HG03060 (cell line): ENCODE results near the gene CALCOCO1.

Source experiments
- ATAC-seq: cut with Tn5 transposase; IDR thresholded peaks from one replicate; pipeline ENCODE4 v1.9.1; 2021; ENCODE audit warnings: low read depth, moderate number of reproducible peaks; ENCODE audit not compliant: unreplicated experiment

The CALCOCO1 gene

GRCh38 chr12:53752621-53753020 is 25.4 kb upstream of the CALCOCO1 start:
- no peak for ATAC-seq

DNA sequence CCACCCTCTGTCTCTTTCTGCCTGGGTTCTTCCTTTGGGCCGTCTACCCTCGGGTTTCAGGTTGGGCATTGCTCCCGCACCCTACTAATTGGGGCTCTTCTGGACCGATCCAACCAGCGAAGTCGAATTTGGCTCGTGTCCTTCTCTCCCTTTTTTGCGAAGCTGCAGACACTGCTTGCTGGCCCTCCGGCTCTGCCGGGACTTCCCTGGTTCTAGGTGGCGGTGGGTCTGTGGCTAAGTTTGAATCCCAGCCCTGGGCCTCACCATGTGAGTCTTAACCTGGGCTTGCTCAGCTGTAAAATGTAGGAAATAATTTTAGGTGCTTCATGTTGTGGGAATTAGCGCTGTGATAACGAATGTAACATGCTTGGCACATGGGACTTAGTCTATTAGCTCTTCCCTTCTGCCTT is 24.9 kb upstream of the CALCOCO1 start:
- no peak for ATAC-seq

- no peak for ATAC-seq
These were observed 24.3 kb upstream of the CALCOCO1 start, which contains the start of gene CISTR for GRCh38 chr12:53751336-53752191. CISTR (minus strand) TSS chr12:53751979.

GRCh38 chr12:53750812-53751335 is 23.6 kb upstream of the CALCOCO1 start:
- ATAC-seq: no peak

DNA sequence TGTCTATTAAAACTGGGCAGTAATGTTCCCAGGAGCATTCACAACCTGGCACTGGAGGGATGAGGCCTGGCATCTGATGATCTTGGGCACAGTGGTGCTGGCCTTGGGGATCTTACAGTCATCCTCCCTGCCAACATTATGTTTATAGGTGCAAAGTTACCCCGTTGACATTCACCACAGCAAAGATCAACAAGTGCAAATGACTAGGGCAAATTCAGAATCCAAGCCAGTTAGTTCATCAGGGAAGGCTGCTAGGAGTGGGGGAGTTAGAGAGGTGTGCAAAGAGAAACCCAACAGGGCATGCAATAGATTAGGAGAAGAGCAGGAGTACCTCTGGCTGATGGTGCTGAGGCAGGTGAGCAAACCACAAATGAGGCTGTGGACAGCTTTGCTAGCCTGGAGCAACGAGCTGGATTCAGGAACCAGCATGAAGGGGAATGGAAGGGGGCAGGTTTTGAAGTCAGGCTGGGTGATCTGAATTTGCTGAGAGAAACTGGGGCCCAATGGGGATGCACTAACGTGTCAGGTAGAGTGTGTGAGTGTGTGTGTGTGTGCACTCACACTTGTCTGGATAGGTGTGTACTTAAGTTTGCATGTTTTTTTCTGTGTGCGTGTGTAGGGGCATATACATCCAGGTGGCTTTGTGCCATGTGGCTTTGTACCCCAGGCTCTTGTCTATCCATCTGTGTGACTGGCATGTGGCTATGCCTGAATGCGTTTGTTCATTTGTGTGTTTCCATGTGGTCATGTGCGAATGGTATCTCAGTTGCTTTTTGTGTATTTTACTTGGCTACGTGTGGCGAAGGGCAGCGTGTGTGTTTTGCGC is 22.9 kb upstream of the CALCOCO1 start:
- no peak for ATAC-seq

GRCh38 chr12:53748072-53748840 is 21.0 kb upstream of the CALCOCO1 start:
- ATAC-seq: no peak

DNA sequence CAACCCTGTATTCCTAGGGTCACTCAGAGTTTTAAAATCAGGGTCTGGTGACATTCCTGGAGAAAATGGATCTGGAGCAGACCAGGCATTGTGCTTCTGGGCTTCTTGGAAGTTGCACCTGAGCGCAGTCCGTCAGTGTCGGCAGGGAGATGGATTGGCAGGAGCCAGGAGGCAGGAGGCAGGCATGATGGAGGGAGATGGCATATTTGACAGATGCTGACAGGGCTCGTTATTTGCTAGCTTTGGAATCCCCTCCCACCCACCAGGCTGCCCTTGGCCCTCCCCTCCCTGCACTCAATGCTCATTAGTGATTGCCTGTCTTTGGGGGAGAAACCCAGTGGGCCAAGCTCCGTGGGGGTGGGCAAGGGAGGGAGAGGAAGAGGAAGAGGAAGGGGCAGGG is 19.8 kb upstream of the CALCOCO1 start:
- ATAC-seq: no peak

DNA sequence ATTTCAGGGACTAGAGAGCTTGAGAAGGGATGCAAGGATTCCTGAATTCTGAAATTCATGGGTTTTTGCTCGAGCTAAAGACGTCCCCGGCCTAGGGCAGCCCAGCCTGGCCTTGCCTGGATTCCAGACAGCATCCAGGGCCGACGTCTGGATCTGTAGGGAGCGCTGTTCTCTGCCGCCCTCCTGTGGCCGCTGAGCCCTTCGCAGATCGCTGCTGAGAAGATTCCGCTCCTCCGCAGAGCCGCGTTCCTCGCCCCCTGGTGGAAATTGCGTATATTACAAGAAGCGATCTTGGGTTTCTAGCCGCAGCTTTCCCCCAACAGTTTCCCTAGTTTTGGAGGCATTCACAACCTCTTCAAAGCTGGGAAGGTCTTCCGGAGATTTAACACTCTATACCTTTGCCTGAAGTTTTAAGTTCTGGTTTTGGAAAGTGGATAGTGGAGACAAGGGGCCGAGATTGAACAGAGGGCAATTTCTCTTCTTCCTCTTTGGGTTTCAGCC is 19.4 kb upstream of the CALCOCO1 start:
- ATAC-seq: no peak

GRCh38 chr12:53744751-53745150 is 17.5 kb upstream of the CALCOCO1 start:
- no peak for ATAC-seq

DNA sequence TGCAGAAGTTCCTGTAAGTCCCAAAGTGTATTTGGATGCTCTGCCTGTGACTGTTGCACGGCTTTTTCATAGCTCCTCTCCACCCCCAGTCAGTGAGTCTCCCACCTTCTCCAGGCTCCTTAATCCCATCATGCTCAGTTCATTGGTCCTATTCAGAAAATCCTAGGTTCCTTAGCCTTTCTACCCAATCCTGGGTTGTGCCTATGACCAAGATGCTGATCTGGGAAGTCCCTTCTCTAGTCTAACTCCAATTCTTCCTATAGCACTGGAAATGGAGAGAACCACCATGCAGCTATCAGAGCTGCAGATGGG is 16.8 kb upstream of the CALCOCO1 start:
- no peak for ATAC-seq

DNA sequence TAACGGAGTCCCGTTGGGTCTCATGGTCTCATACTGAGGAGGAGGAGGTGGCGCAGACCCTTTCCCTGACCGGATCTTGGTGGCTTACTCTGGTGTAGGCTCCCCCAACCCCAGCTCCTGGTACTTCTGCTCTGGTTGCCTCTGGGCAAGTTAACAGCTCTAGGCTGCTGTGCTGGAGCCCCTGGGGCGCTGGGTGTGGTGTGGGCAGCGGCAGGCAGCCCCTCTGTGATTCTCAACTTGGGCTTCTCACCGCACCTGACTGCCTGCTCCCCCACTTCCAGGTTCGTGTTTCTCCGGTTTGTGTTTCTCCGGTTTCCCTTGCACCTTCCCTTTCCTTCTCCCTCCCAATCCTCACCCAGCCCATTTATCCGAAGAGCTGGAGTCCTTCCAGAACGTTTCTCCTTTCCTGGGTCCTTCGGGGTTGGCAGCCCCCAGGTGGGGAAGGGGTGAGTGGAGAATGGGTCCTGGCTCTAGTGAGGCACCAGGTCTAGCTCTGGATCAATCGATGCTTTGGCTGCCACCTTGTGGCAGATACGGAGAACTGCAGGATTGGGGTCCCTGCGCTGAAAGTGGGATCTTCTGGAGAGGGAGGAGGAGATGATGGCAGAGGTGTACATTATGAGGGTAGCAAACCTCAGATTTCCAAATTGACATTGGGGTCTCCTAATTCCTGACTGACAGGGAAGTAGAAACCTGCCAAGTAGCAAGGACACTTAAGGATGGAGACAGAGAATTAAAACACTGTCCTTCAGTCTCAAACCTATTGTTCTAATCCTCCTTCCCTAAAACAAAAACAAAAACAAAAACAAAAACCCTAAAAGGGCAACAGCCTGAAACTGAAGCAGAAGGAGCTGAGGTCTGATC is 16.2 kb upstream of the CALCOCO1 start:
- no peak for ATAC-seq

DNA sequence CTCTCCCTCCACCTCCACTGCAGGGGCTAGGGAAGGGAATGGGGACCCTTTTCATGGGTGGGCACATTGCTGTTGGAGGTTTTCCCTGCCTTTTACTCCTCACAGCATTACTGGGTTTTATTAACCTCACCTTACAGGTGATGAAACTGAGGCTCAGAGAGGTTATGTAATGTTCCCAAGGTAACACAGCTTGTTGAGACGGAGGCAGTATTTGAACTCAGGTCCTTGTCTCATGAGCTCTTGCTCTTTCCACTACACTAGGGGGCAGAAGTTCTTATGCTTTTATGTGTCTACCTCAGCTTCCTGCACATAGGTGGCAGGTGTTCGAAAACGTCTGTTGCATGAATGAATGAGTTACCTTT is 12.9 kb upstream of the CALCOCO1 start:
- ATAC-seq: no peak

- no peak for ATAC-seq
These were observed 12.2 kb upstream of the CALCOCO1 start for GRCh38 chr12:53739214-53740129.

DNA sequence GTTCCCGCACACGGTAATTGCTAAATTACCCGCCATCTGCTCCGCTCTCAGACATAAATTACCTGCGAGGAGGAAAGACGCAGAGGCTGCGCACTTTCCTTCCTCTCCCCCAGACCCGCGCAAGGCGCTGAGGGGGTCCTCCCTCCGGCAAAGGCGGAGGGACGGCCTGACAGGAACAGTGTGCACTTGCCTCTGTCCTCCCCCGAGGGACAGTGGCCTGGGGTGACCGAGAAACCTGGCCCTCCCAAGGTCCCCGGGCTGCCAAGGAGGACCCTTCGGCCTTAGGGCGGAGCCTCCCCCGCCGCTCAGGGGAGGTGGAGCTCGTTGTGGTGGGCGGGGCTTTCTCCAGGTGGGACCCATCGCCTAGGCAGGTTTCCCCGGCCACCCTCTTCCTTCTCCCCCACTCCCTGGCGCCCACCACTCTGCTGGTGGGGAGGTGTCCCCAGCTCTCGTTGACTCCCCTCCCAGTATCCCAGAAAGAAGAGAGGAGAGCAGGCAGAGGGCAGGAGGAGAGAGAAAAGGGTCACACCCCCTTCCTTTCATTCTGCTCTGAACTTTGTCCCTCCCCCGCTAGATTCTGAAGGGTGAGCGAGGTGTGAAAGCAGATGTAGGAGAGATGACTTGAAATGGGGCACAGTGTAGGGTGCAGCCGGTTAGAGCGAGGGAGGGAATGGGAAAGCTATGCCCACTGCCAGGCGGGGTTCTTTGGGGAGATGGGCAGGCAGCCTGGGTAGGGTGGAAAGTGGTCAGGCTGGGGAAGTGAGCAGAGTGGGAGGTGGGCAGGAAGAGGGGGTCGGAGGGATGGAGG is 11.4 kb upstream of the CALCOCO1 start:
- ATAC-seq: no peak

GRCh38 chr12:53737951-53738405 is 10.7 kb upstream of the CALCOCO1 start:
- no peak for ATAC-seq

- ATAC-seq: no peak
These were observed 10.0 kb upstream of the CALCOCO1 start for GRCh38 chr12:53737093-53737808.

- no peak for ATAC-seq
These were observed 9.3 kb upstream of the CALCOCO1 start for GRCh38 chr12:53736592-53736991.
